Endothelial cell of umbilical vein (primary cell): ENCODE measurements around the gene SMCO4.

ENCODE experiments used
- EZH2 ChIP-seq: IDR thresholded peaks from 2 replicates; pipeline ENCODE4 v1.6.1; 2012; ENCODE audit warnings: borderline replicate concordance, low read depth, mild to moderate bottlenecking, moderate library complexity, low read length, inconsistent platforms; ENCODE audit not compliant: severe bottlenecking
- FOS ChIP-seq: IDR thresholded peaks from 2 replicates; pipeline ENCODE4 v1.6.1; 2011; ENCODE audit warnings: mild to moderate bottlenecking, low read length, moderate library complexity, borderline replicate concordance; ENCODE audit not compliant: insufficient read depth
- GATA2 ChIP-seq: IDR thresholded peaks from 2 replicates; pipeline ENCODE4 v1.7.0; 2011; ENCODE audit warnings: low read depth, mild to moderate bottlenecking, moderate library complexity, mixed read lengths, low read length; ENCODE audit not compliant: insufficient read length, insufficient read depth
- MYC ChIP-seq: IDR thresholded peaks from one replicate; pipeline ENCODE4 v1.6.1; 2011; ENCODE audit warnings: mild to moderate bottlenecking, low read depth, low read length
- POLR2A ChIP-seq: IDR thresholded peaks from 2 replicates; pipeline ENCODE4 v1.6.1; 2012; ENCODE audit warnings: low read depth, mild to moderate bottlenecking, control low read depth, low read length
- POLR2AphosphoS5 ChIP-seq: IDR thresholded peaks from 2 replicates; pipeline ENCODE4 v1.6.1; 2012; ENCODE audit warnings: low read depth, mild to moderate bottlenecking, control low read depth, low read length, moderate library complexity; ENCODE audit not compliant: insufficient read depth
- TF ChIP-seq, protein P1 (sequence below), 2 donors: IDR thresholded peaks; 1 replicate in 1 of 2; 2 replicates in 1 of 2; pipeline ENCODE4 v1.5.1; 2011; ENCODE audit warnings: low read length in 2 of 2, mild to moderate bottlenecking in 2 of 2, moderate library complexity in 2 of 2, control low read depth in 1 of 2, inconsistent platforms in 1 of 2, low read depth in 1 of 2; ENCODE audit not compliant: insufficient read depth in 1 of 2; ENCODE audit errors: extremely low read depth in 1 of 2

DNA sequence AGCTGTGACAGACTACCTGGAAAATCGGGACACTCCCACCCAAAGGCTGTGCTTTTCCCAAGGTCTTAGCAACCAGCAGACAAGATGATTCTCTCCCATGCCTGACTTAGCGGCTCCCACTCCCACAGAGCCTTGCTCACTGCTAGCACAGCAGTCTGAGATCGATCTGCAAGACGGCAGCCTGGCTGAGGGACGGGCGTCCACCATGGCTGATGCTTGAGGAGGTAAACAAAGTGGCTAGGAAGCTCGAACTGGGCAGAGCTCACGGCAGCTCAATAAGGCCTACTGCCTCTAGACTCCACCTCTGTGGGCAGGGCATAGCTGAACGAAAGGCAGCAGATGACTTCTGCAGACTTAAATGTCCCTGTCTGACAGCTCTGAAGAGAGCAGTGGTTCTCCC is 84.9 kb downstream of the SMCO4 start:
- no peak for TF ChIP-seq POLR2A
- TF ChIP-seq, protein P1, sequence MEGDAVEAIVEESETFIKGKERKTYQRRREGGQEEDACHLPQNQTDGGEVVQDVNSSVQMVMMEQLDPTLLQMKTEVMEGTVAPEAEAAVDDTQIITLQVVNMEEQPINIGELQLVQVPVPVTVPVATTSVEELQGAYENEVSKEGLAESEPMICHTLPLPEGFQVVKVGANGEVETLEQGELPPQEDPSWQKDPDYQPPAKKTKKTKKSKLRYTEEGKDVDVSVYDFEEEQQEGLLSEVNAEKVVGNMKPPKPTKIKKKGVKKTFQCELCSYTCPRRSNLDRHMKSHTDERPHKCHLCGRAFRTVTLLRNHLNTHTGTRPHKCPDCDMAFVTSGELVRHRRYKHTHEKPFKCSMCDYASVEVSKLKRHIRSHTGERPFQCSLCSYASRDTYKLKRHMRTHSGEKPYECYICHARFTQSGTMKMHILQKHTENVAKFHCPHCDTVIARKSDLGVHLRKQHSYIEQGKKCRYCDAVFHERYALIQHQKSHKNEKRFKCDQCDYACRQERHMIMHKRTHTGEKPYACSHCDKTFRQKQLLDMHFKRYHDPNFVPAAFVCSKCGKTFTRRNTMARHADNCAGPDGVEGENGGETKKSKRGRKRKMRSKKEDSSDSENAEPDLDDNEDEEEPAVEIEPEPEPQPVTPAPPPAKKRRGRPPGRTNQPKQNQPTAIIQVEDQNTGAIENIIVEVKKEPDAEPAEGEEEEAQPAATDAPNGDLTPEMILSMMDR (IDR thresholded peaks at IDR 0.05; ENCODE audit: extremely low read depth in 1 of 2, insufficient read depth in 1 of 2, low read depth in 1 of 2, low read length in 2 of 2), result no peak
- TF ChIP-seq EZH2, result no peak
- TF ChIP-seq POLR2AphosphoS5, result no peak
- TF ChIP-seq MYC, result no peak
- TF ChIP-seq GATA2, result no peak
- TF ChIP-seq FOS, result no peak
